K562 (cell line): ENCODE results near the gene SHBG.

Source experiments
- BRCA1 ChIP-seq, 2 experiments: fragments of 450-650 bp in 1 of 2; sonication (generic) in 1 of 2; formaldehyde crosslinking in 1 of 2; IDR thresholded peaks; 2 replicates each; pipeline versions ENCODE4 v1.5.0 to v1.6.1; 2017 to 2020; ENCODE audit warnings: mild to moderate bottlenecking in 1 of 2, missing genetic modification reagents in 1 of 2
- TF ChIP-seq, protein P1 (sequence below): fragments of 450-650 bp; formaldehyde crosslinking; IDR thresholded peaks from 2 replicates; pipeline ENCODE4 v1.4.0; 2020; ENCODE audit warnings: mild to moderate bottlenecking

GRCh38 chr17:7633093-7633492 lies 3.2 kb downstream of the SHBG start:
- TF ChIP-seq, protein P1, sequence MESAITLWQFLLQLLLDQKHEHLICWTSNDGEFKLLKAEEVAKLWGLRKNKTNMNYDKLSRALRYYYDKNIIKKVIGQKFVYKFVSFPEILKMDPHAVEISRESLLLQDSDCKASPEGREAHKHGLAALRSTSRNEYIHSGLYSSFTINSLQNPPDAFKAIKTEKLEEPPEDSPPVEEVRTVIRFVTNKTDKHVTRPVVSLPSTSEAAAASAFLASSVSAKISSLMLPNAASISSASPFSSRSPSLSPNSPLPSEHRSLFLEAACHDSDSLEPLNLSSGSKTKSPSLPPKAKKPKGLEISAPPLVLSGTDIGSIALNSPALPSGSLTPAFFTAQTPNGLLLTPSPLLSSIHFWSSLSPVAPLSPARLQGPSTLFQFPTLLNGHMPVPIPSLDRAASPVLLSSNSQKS (CRISPR knock-in tag): no peak
- no peak for TF ChIP-seq BRCA1 (IDR thresholded peaks at IDR 0.05)
- no peak for TF ChIP-seq BRCA1 (CRISPR knock-in tag; IDR thresholded peaks at IDR 0.05)
